Activated CD8-positive, alpha-beta memory T cell treated with anti-CD3 and anti-CD28 coated beads for 24 hours (primary cell): ENCODE results near the gene RITA1.
A peak's percentile ranks its signal among the peaks of the same experiment; 100 is the strongest.

ENCODE experiments used
- DNase-seq: peaks from one replicate; pipeline ENCODE4 v3.0.0-alpha.2; 2020

Gene RITA1

GRCh38 chr12:113232089-113232839 is 46.7 kb downstream of the RITA1 start:
- no peak for DNase-seq

DNA sequence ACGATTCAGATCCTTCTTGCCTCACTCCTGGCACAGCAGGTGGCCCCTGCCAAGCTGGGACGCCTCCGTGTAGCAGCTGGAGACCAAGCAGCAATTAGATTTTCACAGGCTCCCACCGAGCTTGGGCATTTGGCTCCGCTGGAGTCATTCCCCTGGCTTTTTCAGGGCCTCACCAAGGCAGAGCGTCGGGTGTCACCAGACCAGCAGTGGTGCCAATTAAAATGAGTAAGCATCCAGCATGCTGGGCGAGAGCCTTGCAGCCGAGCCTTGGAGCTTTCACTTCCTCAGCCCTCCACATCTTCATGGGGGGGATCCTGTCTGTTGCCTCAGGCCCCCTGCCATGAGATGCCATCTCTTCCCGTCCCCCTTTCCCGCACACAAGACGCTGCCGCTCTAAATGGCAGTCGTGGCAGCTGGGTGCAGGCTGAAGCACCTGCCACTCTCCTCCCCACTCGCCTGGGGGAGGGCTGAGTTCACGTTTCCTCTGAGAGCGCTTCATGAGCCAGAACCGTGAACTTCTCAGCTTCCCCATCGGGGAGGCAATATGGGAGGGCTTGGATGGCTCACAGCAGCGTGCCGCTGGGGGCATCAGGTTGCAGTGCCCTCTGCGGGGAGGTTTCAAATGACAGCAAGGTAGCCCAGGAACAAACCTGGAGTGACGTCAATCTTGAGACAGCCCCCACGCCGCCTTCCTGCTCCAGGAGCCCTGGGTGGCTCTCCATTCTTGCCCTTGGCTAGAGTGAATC is 47.5 kb downstream of the RITA1 start:
- peak; percentile 78 for DNase-seq

GRCh38 chr12:113233967-113234366 is 48.4 kb downstream of the RITA1 start:
- no peak for DNase-seq

- no peak for DNase-seq
Measured at GRCh38 chr12:113234483-113234882, 49.0 kb downstream of the RITA1 start.

GRCh38 chr12:113235976-113236375 is 50.5 kb downstream of the RITA1 start:
- no peak for DNase-seq

DNA sequence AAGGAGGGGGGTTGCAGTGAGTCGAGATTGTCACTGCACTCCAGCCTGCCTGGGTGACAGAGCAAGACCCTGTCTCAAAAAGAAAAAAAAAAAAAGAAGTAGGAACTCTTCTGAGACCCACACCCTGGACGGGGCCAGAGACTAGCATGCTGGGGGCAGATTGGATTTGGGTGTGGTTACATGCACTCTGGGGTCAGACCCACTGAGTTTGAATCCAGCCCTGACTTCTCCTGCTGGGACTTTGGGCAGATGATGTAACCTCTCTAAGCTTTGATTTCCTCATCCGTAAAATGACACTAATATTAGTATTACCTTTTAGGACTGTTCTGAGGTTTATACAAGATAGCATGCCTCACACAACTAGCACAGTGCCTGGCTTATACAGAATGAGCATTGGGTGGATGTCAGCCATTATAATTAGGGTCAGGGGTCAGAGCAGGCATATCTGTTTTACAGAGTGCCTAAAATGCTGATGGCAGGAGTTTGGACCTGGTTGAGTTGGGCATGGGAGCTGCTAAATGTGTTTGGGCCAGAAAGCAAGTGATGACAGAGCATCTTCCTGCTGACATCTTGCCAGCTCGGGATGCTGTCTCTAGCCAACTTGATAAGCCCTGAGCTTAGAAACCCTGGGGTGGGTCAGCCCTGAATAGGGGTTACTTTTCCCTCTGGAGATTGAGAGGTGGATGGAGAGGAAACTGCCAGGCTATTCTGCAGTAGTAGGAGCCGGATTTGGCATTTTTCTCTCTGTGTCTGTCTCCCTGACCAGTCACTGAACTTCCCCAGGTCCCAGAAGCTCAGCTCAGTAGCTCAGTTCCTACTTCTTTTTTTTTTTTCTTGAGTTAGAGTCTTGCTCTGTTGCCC is 51.2 kb downstream of the RITA1 start:
- DNase-seq, result no peak

DNA sequence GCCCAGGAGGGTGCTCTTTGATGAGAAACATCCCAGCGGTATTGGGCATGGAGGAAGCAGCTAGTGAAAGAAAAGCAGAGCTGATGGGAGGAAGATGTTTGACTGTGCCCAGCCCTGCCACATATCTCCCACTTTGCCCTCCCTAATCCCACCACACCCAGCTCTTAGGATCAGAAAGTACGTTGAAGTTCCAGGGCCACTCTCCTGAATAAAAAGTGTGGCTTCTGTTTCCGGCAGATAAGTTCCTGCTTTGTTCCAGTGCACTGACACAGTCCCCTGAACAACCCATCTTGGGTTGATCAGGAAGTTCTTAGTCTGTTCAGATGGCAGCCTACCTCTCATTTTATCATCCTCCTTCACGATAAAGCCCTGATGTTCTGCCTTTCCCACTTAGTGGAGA is 52.2 kb downstream of the RITA1 start:
- no peak for DNase-seq

- DNase-seq, result no peak
Measured at GRCh38 chr12:113238309-113238708, 52.8 kb downstream of the RITA1 start.

- DNase-seq, result no peak
Measured at GRCh38 chr12:113239288-113239771, 53.8 kb downstream of the RITA1 start.

- DNase-seq, result no peak
Measured at GRCh38 chr12:113239811-113240331, 54.4 kb downstream of the RITA1 start.

DNA sequence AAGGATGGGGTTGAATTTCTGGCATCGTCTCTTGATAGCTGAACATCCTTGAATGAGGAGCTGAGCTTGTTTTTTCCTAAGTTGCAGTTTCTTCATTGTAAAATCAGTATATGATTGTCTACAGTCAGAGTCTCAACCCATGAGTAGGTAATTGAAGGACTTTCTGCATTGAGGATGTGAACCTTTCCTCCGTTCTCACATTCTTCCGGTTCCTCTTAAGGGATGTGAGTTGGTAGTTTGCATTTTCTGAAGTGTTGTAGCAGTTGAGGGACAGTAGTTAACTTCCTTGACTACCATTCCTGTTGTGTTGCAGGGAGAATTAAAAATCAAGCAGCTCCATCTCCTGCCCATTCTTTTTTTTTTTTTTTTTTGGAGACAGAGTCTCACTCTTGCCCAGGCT is 54.9 kb downstream of the RITA1 start:
- no peak for DNase-seq

GRCh38 chr12:113241191-113242025 is 55.9 kb downstream of the RITA1 start:
- DNase-seq, result no peak
